IMR-90 (cell line): ENCODE data around the gene BTN3A1. TPM values are rescaled to one million over a fixed set of nuclear protein-coding genes. Genes with fewer than 3 reads are reported as not detected.

Experiments
- ATAC-seq: fragments of 200-7000 bp; cut with Tn5 transposase; 2 replicates; pipeline ENCODE4 v1.9.1; 2020; ENCODE audit warnings: low read depth, mild to moderate bottlenecking, moderate library complexity
- BruUV-seq: library from RNA; stranded (reverse); fragments of 400-500 nt; replicated peaks from 2 replicates; lab custom pipeline; 2021; lab: Mats Ljungman, UMichigan
- CTCF ChIA-PET: fragments of 300-600 bp; formaldehyde crosslinking; extraction: SDS; loops from one replicate; lab custom pipeline; 2021; ENCODE audit warnings: antibody characterized with exemption; lab: Yijun Ruan, JAX
- POLR2A ChIA-PET: fragments of 300-600 bp; sonication (Branson Sonifier 250); formaldehyde crosslinking; loops from one replicate; lab custom pipeline; 2022; ENCODE audit warnings: antibody characterized with exemption; ENCODE audit not compliant: unreplicated experiment; lab: Charles Lee
- DNase-seq: peaks from one replicate; pipeline ENCODE4 v3.0.0; 2013
- H2AFZ ChIP-seq: replicated peaks from 2 replicates; pipeline ENCODE3; 2013; ENCODE audit warnings: low read length, mild to moderate bottlenecking; ENCODE audit not compliant: poor library complexity
- H2AK5ac ChIP-seq: 2 replicates; pipeline ENCODE4 v1.6.1; 2013; ENCODE audit warnings: low read depth, low read length, inconsistent platforms
- H2AK9ac ChIP-seq: replicated peaks from 2 replicates; pipeline ENCODE3; 2013; ENCODE audit warnings: mild to moderate bottlenecking, low read depth, low read length, moderate library complexity; ENCODE audit not compliant: poor library complexity
- H2BK120ac ChIP-seq: 2 replicates; pipeline ENCODE4 v1.6.1; 2013; ENCODE audit warnings: low read depth, low read length, inconsistent platforms
- H2BK15ac ChIP-seq: 3 replicates; pipeline ENCODE4 v1.6.1; 2013; ENCODE audit warnings: low read depth, low read length, inconsistent platforms
- H2BK20ac ChIP-seq: 2 replicates; pipeline ENCODE4 v1.6.1; 2013; ENCODE audit warnings: low read depth, mild to moderate bottlenecking, inconsistent platforms, low read length, moderate library complexity
- H2BK5ac ChIP-seq: 2 replicates; pipeline ENCODE4 v1.6.1; 2013; ENCODE audit warnings: mild to moderate bottlenecking, low read depth, low read length, inconsistent platforms; ENCODE audit not compliant: poor library complexity, severe bottlenecking
- H3K14ac ChIP-seq: replicated peaks from 2 replicates; pipeline ENCODE4 v1.6.1; 2013; ENCODE audit warnings: low read depth, low read length, inconsistent platforms
- H3K18ac ChIP-seq: 2 replicates; pipeline ENCODE4 v1.6.1; 2013; ENCODE audit warnings: low read depth, low read length, control low read depth
- H3K23ac ChIP-seq: 2 replicates; pipeline ENCODE4 v1.6.1; 2013; ENCODE audit warnings: low read depth, low read length, inconsistent platforms
- H3K27ac ChIP-seq: 2 replicates; pipeline ENCODE4 v1.5.1; 2013; ENCODE audit warnings: mild to moderate bottlenecking, control low read depth, low read length; ENCODE audit not compliant: insufficient read depth
- H3K27me3 ChIP-seq: 2 replicates; pipeline ENCODE4 v1.6.1; 2013; ENCODE audit warnings: low read length; ENCODE audit not compliant: control insufficient read depth, insufficient read depth
- H3K36me3 ChIP-seq: 2 replicates; pipeline ENCODE4 v1.6.1; 2013; ENCODE audit warnings: low read length, mixed read lengths; ENCODE audit not compliant: control insufficient read depth, insufficient read depth
- H3K4ac ChIP-seq: 2 replicates; pipeline ENCODE4 v1.6.1; 2013; ENCODE audit warnings: low read depth, low read length, inconsistent platforms
- H3K4me1 ChIP-seq: 2 replicates; pipeline ENCODE4 v1.6.1; 2013; ENCODE audit warnings: low read length, mixed read lengths; ENCODE audit not compliant: control insufficient read depth, insufficient read depth
- H3K4me2 ChIP-seq: 2 replicates; pipeline ENCODE4 v1.6.1; 2013; ENCODE audit warnings: low read depth, mild to moderate bottlenecking, control low read depth, low read length, moderate library complexity
- H3K4me3 ChIP-seq: 2 replicates; pipeline ENCODE4 v1.5.1; 2013; ENCODE audit warnings: low read depth, mild to moderate bottlenecking, control low read depth, low read length, moderate library complexity; ENCODE audit not compliant: insufficient read depth
- H3K56ac ChIP-seq: 2 replicates; pipeline ENCODE4 v1.6.1; 2013; ENCODE audit warnings: low read length, inconsistent platforms; ENCODE audit not compliant: insufficient read depth; ENCODE audit errors: extremely low read depth
- H3K79me1 ChIP-seq, 2 experiments: 2 replicates each; pipeline ENCODE4 v1.6.1; 2013; ENCODE audit warnings: low read length in 2 of 2, inconsistent platforms in 1 of 2, low read depth in 1 of 2
- H3K9ac ChIP-seq: 2 replicates; pipeline ENCODE4 v1.6.1; 2013; ENCODE audit warnings: low read depth, low read length, control low read depth
- H3K9me1 ChIP-seq: 2 replicates; pipeline ENCODE4 v1.6.1; 2013; ENCODE audit warnings: low read length, inconsistent platforms; ENCODE audit not compliant: insufficient read depth
- H3K9me3 ChIP-seq: 2 replicates; pipeline ENCODE4 v1.6.1; 2013; ENCODE audit warnings: low read length; ENCODE audit not compliant: control insufficient read depth, insufficient read depth
- H4K20me1 ChIP-seq: 2 replicates; pipeline ENCODE4 v1.6.1; 2013; ENCODE audit warnings: low read length, inconsistent platforms; ENCODE audit not compliant: insufficient read depth
- H4K5ac ChIP-seq: 2 replicates; pipeline ENCODE4 v1.6.1; 2013; ENCODE audit warnings: mild to moderate bottlenecking, low read depth, low read length, control low read depth
- H4K8ac ChIP-seq, 2 experiments: 2 replicates each; pipeline ENCODE4 v1.6.1; 2013; ENCODE audit warnings: low read depth in 2 of 2, low read length in 2 of 2, control low read depth in 1 of 2, inconsistent platforms in 1 of 2
- H4K91ac ChIP-seq: 2 replicates; pipeline ENCODE4 v1.6.1; 2013; ENCODE audit warnings: low read depth, low read length, inconsistent platforms; ENCODE audit not compliant: insufficient read depth
- BHLHE40 ChIP-seq: fragments of 150-350 bp; IDR thresholded peaks from 2 replicates; pipeline ENCODE4 v1.6.1; 2016; ENCODE audit warnings: mild to moderate bottlenecking, low read depth, low read length
- CEBPB ChIP-seq: IDR thresholded peaks from 2 replicates; pipeline ENCODE4 v1.6.1; 2012; ENCODE audit warnings: low read depth, low read length, improper control_type of control experiment
- CHD1 ChIP-seq: IDR thresholded peaks from 2 replicates; pipeline ENCODE4 v1.6.1; 2012; ENCODE audit warnings: low read depth, low read length, improper control_type of control experiment
- CTCF ChIP-seq: conservative IDR thresholded peaks from 2 replicates; pipeline ENCODE4 v1.5.1; 2012; ENCODE audit warnings: mild to moderate bottlenecking, low read depth, low read length, improper control_type of control experiment
- ELK1 ChIP-seq: fragments of 150-350 bp; IDR thresholded peaks from 2 replicates; pipeline ENCODE4 v1.6.1; 2016; ENCODE audit warnings: low read depth, mild to moderate bottlenecking, low read length, moderate library complexity, borderline replicate concordance
- FOS ChIP-seq: fragments of 150-350 bp; IDR thresholded peaks from 2 replicates; pipeline ENCODE4 v1.6.1; 2016; ENCODE audit warnings: low read depth, low read length
- MAFK ChIP-seq: IDR thresholded peaks from 2 replicates; pipeline ENCODE4 v1.6.1; 2012; ENCODE audit warnings: low read depth, low read length, improper control_type of control experiment
- MAZ ChIP-seq: IDR thresholded peaks from 2 replicates; pipeline ENCODE4 v1.6.1; 2012; ENCODE audit warnings: low read depth, mild to moderate bottlenecking, low read length, improper control_type of control experiment, moderate library complexity, borderline replicate concordance
- MXI1 ChIP-seq: IDR thresholded peaks from 2 replicates; pipeline ENCODE4 v1.6.1; 2012; ENCODE audit warnings: low read depth, mild to moderate bottlenecking, low read length, moderate library complexity, borderline replicate concordance
- NFE2L2 ChIP-seq: fragments of 150-350 bp; IDR thresholded peaks from 2 replicates; pipeline ENCODE4 v1.6.1; 2016; ENCODE audit warnings: low read depth, mild to moderate bottlenecking, low read length
- POLR2A ChIP-seq: IDR thresholded peaks from 2 replicates; pipeline ENCODE4 v1.6.1; 2012; ENCODE audit warnings: mild to moderate bottlenecking, low read depth, low read length
- RCOR1 ChIP-seq: IDR thresholded peaks from 2 replicates; pipeline ENCODE4 v1.6.1; 2012; ENCODE audit warnings: mild to moderate bottlenecking, low read length, improper control_type of control experiment; ENCODE audit not compliant: insufficient replicate concordance
- RFX5 ChIP-seq: IDR thresholded peaks from 2 replicates; pipeline ENCODE4 v1.8.0; 2012; ENCODE audit warnings: low read depth, mild to moderate bottlenecking, low read length, moderate library complexity
- SMC3 ChIP-seq: fragments of 150-350 bp; IDR thresholded peaks from 2 replicates; pipeline ENCODE4 v1.6.1; 2016; ENCODE audit warnings: low read depth, mild to moderate bottlenecking, antibody characterized with exemption, low read length, moderate library complexity
- WGBS, 2 experiments: methylation state at CpG; one replicate each; pipeline versions ENCODE4 v1.1.5 to v1.1.7; 2013; ENCODE audit warnings: missing lambda C conversion rate in 2 of 2; ENCODE audit not compliant: insufficient read length in 1 of 2; ENCODE audit errors: extremely low coverage in 2 of 2; 5-methylcytosine and 5-hydroxymethylcytosine counted together
- dilution Hi-C: fragments of 300-500 bp; cut with HindIII; formaldehyde crosslinking; loops from one replicate; pipeline ENCODE4 v1.14.3; 2018; ENCODE audit warnings: low sequenced_read_pairs; ENCODE audit not compliant: unreplicated experiment
- in situ Hi-C: fragments of 300-500 bp; cut with MboI; formaldehyde crosslinking; loops from 3 replicates; pipeline ENCODE4 v1.14.3; 2019; ENCODE audit warnings: low sequenced_read_pairs, inconsistent platforms, mixed read lengths
- intact Hi-C: fragments of 100-400 bp; cut with micrococcal nuclease; formaldehyde crosslinking; loops from 2 replicates; pipeline ENCODE4 v1.10.0; 2022
- polyA plus RNA-seq, 3 experiments: library from polyadenylated mRNA; depleted of rRNA; stranded (reverse); fragments of >200 nt; gene quantifications; 2 replicates each; pipeline ENCODE4 v1.2.3, GENCODE V29; 2012; ENCODE audit warnings: low replicate concordance in 1 of 3
- total RNA-seq: library from RNA; depleted of rRNA; stranded (reverse); fragments of >200 nt; gene quantifications from 2 replicates; pipeline ENCODE4 v1.2.3, GENCODE V29; 2012

Gene BTN3A1
- total and polyA plus RNA-seq, 2 of the 4 experiments (the other 2 are of a cell fraction) = 14.4 to 16.5 TPM

GRCh38 chr6:26360451-26361416 lies 41.3 kb upstream of the BTN3A1 start:
- H4K91ac ChIP-seq = no peak overlapping the region
- H3K56ac ChIP-seq = no peak overlapping the region
- no peak overlapping the region for H3K14ac ChIP-seq
- in situ Hi-C loops = no loop called here
- H4K20me1 ChIP-seq = no peaks in the 10 kb centered on the region
- H2BK20ac ChIP-seq = no peak overlapping the region
- POLR2A ChIA-PET = interaction anchor here (0.6 kb wide), 1 partner anchor 155 kb away, joined by 3 read pairs; no protein-coding TSS in a partner anchor
- H3K27me3 ChIP-seq = no peaks in the 10 kb centered on the region
- H2AFZ ChIP-seq = no peak overlapping the region
- DNase-seq (no peak), ATAC-seq (no peak)
- H3K27ac ChIP-seq = no peak overlapping the region
- H2BK5ac ChIP-seq = no peak overlapping the region
- BruUV-seq = no TSS peak
- peaks cover 4% of the 10 kb centered on the region; the same call in 1 of the 2 replicates for H3K9me1 ChIP-seq
- H4K5ac ChIP-seq = no peak overlapping the region
- H3K9me3 ChIP-seq = no peaks in the 10 kb centered on the region
- no peak overlapping the region for H2BK15ac ChIP-seq
- no peak overlapping the region for H3K18ac ChIP-seq
- H2AK5ac ChIP-seq = no peak overlapping the region
- 100% methylated on average over 6 of the region's 14 CpGs; no CpG with 5 or more reads in 1 of the 2 experiments for WGBS, 2 experiments
- H3K9ac ChIP-seq = no peak overlapping the region
- no peak overlapping the region for H2BK120ac ChIP-seq
- CTCF ChIA-PET = interaction anchor here (0.7 kb wide), 1 partner anchor 504 kb away, joined by 3 read pairs; no protein-coding TSS in a partner anchor
- no peak overlapping the region for H2AK9ac ChIP-seq
- no peak overlapping the region for H3K4me3 ChIP-seq
- no peaks in the 10 kb centered on the region for H3K36me3 ChIP-seq
- no peak overlapping the region for H3K4me2 ChIP-seq
- no peak overlapping the region for H3K23ac ChIP-seq
- peaks cover 0 to 4% of the 10 kb centered on the region in 2 experiments; a peak in 1 of 4 replicates for H3K79me1 ChIP-seq
- no peak overlapping the region for H3K4ac ChIP-seq
- H3K4me1 ChIP-seq = peaks cover 8% of the 10 kb centered on the region
- no peak overlapping the region for H4K8ac ChIP-seq
- dilution Hi-C loops = no loop called here
- intact Hi-C loops = no loop called here
- no peak for TF ChIP-seq CEBPB
- no peak for TF ChIP-seq CTCF
- no peak for TF ChIP-seq CHD1
- TF ChIP-seq RFX5 = no peak
- TF ChIP-seq NFE2L2 = no peak
- no peak for TF ChIP-seq MXI1
- no peak for TF ChIP-seq MAZ
- no peak for TF ChIP-seq MAFK
- no peak for TF ChIP-seq SMC3
- TF ChIP-seq ELK1 = no peak
- no peak for TF ChIP-seq RCOR1
- TF ChIP-seq BHLHE40 = no peak
- TF ChIP-seq FOS = no peak
- TF ChIP-seq POLR2A = no peak
